Muscle of leg (tissue), 11 donors: ENCODE results near the gene NLGN2. TPM values are rescaled to one million over a fixed set of nuclear protein-coding genes. Genes with fewer than 3 reads are reported as not detected.

Source experiments
- DNase-seq: peaks from one replicate; pipeline ENCODE4 v3.0.0; 2013
- H3K27ac ChIP-seq: one replicate; pipeline ENCODE4 v1.5.1; 2013; ENCODE audit warnings: mild to moderate bottlenecking, low read length, control low read depth
- H3K27me3 ChIP-seq: one replicate; pipeline ENCODE4 v1.6.1; 2013; ENCODE audit warnings: low read length; ENCODE audit not compliant: control insufficient read depth, insufficient read depth
- H3K36me3 ChIP-seq: one replicate; pipeline ENCODE4 v1.6.1; 2013; ENCODE audit warnings: low read length; ENCODE audit not compliant: control insufficient read depth, insufficient read depth
- H3K4me1 ChIP-seq: one replicate; pipeline ENCODE4 v1.6.1; 2013; ENCODE audit warnings: low read length; ENCODE audit not compliant: control insufficient read depth, insufficient read depth
- H3K4me3 ChIP-seq: one replicate; pipeline ENCODE4 v1.5.1; 2013; ENCODE audit warnings: low read length, control low read depth
- H3K9me3 ChIP-seq: replicated peaks from 2 replicates; pipeline ENCODE4 v1.6.1; 2013; ENCODE audit warnings: low read depth, low read length; ENCODE audit not compliant: control insufficient read depth
- WGBS: methylation state at CpG from one replicate; pipeline ENCODE4 v1.1.5; 2013; ENCODE audit warnings: missing lambda C conversion rate; ENCODE audit not compliant: insufficient coverage; 5-methylcytosine and 5-hydroxymethylcytosine counted together
- polyA plus RNA-seq, 8 donors: library from polyadenylated mRNA; unstranded; fragments of 120-200 nt; gene quantifications; one replicate each; pipeline versions ENCODE4 v1.2.1 to v1.2.3, GENCODE V29; 2013; ENCODE audit warnings: inconsistent platforms in 1 of 8, low replicate concordance in 1 of 8; ENCODE audit not compliant: insufficient read length in 8 of 8, insufficient read depth in 1 of 8
- total RNA-seq: library from RNA; stranded (reverse); fragments of 120-200 nt; gene quantifications from one replicate; pipeline ENCODE4 v1.2.4, GENCODE V29; 2013

The NLGN2 gene
- total and polyA plus RNA-seq, 9 donors: 7.7 to 36.2 (median 25.7) TPM

DNA sequence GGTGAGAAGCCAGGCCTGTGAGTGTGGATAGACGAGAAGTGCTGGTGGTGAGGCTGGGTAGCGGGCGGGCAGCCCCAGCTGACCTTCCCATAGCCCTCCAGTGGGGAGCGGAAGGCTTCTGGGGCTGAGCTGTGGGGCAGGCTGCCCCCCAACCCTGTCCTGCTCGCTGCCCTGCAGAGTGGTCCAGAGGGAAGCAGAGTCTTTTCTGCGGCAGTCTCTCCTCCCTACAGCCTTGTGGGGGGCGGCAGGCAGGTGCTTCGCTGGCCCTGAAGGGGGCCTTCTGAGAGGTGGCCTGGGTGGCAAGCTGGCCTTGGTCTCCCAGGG, 3.7 kb downstream of the NLGN2 start:
- peaks cover 28% of the 10 kb centered on the region for H3K36me3 ChIP-seq
- H3K4me3 ChIP-seq: no peak overlapping the region
- no peaks in the 10 kb centered on the region for H3K9me3 ChIP-seq
- WGBS: 91% methylated on average over 6 of the region's 8 CpGs
- no peaks in the 10 kb centered on the region for H3K27me3 ChIP-seq
- peaks cover 2% of the 10 kb centered on the region for H3K4me1 ChIP-seq
- DNase-seq: no peak
- H3K27ac ChIP-seq: no peak overlapping the region

DNA sequence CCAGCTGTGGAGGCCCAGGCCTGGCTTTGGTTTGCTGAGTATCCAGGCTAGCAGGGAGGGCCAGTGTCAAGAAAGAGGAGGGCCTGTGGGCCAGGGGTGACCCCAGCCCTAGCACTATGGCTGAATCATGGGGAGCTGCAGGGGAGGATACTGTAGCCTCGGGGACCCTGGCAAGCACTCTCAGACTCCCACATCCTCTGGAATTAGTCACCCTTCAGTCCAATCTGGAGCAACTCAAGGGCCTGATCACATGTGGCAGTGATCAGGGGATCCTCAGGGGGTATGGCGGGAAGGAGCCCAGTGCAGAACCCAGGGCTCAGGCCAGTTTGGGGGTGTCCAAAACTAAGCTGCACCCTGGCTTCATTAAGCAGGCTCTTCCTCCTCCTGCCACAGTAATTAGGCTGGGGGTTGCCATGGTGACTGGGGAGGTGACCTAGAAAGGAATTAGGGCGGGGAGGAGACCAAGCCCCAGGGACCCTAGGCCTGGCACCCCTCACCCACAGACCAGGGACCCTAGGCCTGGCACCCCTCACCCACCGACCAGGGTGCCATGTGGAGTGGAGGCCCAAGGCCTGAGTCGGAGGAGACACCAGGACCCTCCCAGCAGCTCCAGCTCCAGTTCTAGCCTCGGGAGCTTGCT, 5.8 kb downstream of the NLGN2 start:
- no peak for DNase-seq
- Histone ChIP-seq H3K9me3 (no peaks in the 10 kb centered on the region), H3K36me3 (peaks cover 30% of the 10 kb centered on the region), H3K27me3 (no peaks in the 10 kb centered on the region), H3K4me1 (no peaks in the 10 kb centered on the region), H3K27ac (no peak overlapping the region), H3K4me3 (no peak overlapping the region)
- WGBS: 50% methylated on average over 1 of the region's 6 CpGs

DNA sequence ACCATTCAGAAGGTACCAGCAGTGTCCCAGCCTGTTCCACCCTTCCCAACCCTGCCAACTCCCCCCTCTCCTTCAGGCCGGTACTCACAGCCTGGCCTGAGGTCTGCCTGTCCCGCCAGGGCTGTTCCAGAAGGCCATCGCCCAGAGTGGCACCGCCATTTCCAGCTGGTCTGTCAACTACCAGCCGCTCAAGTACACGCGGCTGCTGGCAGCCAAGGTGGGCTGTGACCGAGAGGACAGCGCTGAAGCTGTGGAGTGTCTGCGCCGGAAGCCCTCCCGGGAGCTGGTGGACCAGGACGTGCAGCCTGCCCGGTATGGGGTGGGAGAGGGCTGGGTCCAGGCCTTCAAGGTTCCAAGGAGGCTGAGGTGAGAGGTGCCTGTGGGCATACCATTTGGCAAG, 7.2 kb downstream of the NLGN2 start:
- 77% methylated on average over 14 of the region's 14 CpGs for WGBS
- DNase-seq: no peak
- no peaks in the 10 kb centered on the region for H3K27me3 ChIP-seq
- no peaks in the 10 kb centered on the region for H3K4me1 ChIP-seq
- H3K36me3 ChIP-seq: peaks cover 20% of the 10 kb centered on the region
- H3K4me3 ChIP-seq: no peak overlapping the region
- no peaks in the 10 kb centered on the region for H3K9me3 ChIP-seq
- H3K27ac ChIP-seq: no peak overlapping the region

DNA sequence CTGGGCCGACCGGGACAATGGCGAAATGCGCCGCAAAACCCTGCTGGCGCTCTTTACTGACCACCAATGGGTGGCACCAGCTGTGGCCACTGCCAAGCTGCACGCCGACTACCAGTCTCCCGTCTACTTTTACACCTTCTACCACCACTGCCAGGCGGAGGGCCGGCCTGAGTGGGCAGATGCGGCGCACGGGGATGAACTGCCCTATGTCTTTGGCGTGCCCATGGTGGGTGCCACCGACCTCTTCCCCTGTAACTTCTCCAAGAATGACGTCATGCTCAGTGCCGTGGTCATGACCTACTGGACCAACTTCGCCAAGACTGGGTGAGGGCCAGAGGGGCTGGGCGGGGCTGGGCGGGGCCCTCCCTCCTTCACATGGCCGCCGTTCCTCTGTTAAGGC, 8.1 kb downstream of the NLGN2 start:
- Histone ChIP-seq H3K27ac (no peak overlapping the region), H3K9me3 (no peaks in the 10 kb centered on the region), H3K36me3 (peaks cover 14% of the 10 kb centered on the region), H3K27me3 (no peaks in the 10 kb centered on the region), H3K4me3 (no peak overlapping the region), H3K4me1 (no peaks in the 10 kb centered on the region)
- WGBS: 87% methylated on average over 23 of the region's 23 CpGs
- no peak for DNase-seq

DNA sequence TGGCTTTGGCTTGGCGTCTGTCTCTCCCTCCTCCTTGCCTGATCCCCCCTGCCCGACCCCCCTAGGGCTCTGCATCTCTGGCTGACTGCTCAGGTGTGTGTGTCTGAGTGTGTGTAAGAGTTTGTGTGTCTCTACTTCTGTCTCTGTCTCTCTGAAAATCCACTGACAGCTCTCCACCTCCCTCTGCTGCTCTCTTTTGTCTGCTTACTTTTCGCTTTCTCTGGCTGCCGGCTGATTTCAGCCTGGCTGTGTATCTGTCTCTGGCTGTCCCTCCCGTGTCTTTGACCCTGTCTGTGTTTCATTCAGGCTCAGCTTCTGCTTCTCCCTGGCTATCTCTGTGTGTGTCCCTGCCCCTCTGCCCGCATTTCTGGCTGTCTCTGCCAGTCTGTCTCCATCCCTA, 8.7 kb downstream of the NLGN2 start:
- Histone ChIP-seq H3K4me3 (no peak overlapping the region), H3K4me1 (no peaks in the 10 kb centered on the region), H3K27ac (no peak overlapping the region), H3K27me3 (no peaks in the 10 kb centered on the region), H3K36me3 (peaks cover 13% of the 10 kb centered on the region), H3K9me3 (no peaks in the 10 kb centered on the region)
- 53% methylated on average over 4 of the region's 6 CpGs for WGBS
- DNase-seq: no peak

DNA sequence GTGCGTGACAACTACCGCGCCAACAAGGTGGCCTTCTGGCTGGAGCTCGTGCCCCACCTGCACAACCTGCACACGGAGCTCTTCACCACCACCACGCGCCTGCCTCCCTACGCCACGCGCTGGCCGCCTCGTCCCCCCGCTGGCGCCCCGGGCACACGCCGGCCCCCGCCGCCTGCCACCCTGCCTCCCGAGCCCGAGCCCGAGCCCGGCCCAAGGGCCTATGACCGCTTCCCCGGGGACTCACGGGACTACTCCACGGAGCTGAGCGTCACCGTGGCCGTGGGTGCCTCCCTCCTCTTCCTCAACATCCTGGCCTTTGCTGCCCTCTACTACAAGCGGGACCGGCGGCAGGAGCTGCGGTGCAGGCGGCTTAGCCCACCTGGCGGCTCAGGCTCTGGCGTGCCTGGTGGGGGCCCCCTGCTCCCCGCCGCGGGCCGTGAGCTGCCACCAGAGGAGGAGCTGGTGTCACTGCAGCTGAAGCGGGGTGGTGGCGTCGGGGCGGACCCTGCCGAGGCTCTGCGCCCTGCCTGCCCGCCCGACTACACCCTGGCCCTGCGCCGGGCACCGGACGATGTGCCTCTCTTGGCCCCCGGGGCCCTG, 9.5 kb downstream of the NLGN2 start:
- Histone ChIP-seq H3K27me3 (no peaks in the 10 kb centered on the region), H3K4me3 (no peak overlapping the region), H3K36me3 (peaks cover 13% of the 10 kb centered on the region), H3K9me3 (no peaks in the 10 kb centered on the region), H3K4me1 (no peaks in the 10 kb centered on the region), H3K27ac (no peak overlapping the region)
- DNase-seq: no peak
- WGBS: 92% methylated on average over 33 of the region's 54 CpGs

DNA sequence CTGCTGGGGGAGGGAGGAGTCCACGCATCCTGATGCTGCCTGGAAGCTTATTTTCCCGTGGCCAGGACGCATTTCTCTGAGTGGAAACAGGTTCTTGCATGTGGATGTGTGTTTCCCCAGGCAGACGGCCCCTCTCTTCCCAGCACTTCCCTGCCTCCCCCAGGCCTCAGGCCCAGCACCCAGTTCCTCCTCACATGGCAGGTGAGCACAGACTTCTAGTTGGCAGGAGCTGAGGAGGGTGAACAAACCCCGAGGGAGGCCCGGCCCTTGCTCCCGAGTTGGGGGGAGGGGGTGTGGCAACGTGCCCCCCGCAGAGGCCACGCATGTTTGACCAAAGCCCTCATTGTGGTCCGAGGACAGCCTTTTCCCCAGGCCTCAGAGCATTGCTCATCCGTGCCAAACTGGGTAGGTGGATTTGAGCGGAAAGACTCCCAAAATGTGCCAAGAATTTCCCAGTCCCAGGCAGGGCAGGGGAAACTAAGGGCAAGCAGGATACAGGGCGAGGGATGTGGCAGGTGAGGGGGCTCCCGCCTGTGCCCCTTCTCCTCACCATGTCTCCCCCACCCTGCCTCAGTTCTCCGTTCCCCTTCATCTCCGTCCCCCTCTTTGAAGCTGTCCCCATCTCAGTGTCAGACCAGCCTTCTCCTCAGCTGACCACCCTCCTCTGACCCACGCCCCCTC, 11.0 kb downstream of the NLGN2 start:
- no peak overlapping the region for H3K4me3 ChIP-seq
- no peak for DNase-seq
- H3K27me3 ChIP-seq: no peaks in the 10 kb centered on the region
- H3K9me3 ChIP-seq: no peaks in the 10 kb centered on the region
- peaks cover 13% of the 10 kb centered on the region for H3K36me3 ChIP-seq
- H3K4me1 ChIP-seq: no peaks in the 10 kb centered on the region
- H3K27ac ChIP-seq: no peak overlapping the region
- WGBS: 49% methylated on average over 3 of the region's 18 CpGs

DNA sequence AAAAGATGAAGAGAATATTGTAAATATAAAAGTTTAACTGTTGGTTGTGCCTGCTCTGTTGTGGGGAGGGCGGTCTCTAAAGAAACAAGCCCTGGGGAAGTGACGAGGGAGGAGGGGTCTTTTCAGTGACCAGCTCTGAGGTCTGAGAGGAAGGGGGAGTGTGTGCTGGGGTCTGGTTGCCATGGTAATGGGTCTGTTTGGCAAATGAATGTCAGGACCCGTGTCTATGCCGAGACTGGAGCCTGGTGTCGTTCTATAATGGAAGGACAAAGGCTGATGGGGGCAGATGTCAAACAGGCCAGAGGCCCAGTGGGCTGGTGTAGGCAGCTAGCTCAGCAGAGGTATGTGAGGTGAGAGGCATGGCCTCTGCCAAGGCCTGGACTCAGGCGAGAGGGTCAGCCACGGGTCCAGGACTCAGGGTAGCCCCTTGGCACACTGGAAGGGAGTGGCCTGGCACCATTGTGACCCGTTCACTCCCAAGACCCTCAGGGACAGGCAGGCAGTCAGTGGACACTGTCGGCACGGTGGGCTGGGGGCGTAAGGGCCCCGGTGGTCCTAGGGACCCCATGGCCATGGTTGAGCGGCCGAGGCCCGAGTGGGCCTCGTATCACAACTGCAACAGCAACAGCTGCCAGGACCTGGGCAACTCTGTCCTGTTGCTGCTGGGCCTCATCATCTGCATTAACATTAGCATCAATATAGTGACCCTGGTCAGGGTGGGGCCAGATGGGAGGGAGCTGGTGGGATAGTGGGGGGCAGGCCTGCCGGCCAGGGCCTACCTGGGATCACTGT, 12.4 kb downstream of the NLGN2 start, which contains the start of gene SPEM1:
Gene SPEM1 (plus strand): TSS at position 506 of the 792 bp plus-strand sequence. CDS start 61 bp downstream, at position 567.
- Histone ChIP-seq H3K4me1 (no peaks in the 10 kb centered on the region), H3K9me3 (no peaks in the 10 kb centered on the region), H3K27me3 (no peaks in the 10 kb centered on the region), H3K36me3 (peaks cover 12% of the 10 kb centered on the region), H3K4me3 (no peak within 1 kb of the TSS), H3K27ac (no peak within 1 kb of the TSS)
- 66% methylated on average over 15 of the region's 17 CpGs for WGBS
- DNase-seq: no peak

DNA sequence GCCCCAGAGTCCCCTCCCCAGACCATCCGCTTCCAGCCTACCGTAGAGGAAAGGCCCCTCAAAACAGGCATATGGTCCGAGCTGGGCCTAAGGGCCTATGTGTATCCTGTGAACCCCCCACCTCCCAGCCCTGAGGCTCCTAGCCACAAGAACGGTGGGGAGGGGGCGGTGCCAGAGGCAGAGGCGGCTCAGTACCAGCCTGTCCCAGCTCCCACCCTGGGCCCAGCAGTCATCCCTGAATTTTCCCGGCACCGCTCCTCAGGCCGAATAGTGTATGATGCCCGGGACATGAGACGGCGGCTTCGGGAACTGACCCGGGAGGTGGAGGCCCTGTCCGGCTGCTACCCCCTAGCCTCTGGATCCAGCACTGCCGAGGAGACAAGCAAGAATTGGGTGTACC, 13.5 kb downstream of the NLGN2 start:
- no peak overlapping the region for H3K4me3 ChIP-seq
- H3K27me3 ChIP-seq: no peaks in the 10 kb centered on the region
- peaks cover 4% of the 10 kb centered on the region for H3K36me3 ChIP-seq
- H3K4me1 ChIP-seq: no peaks in the 10 kb centered on the region
- no peak overlapping the region for H3K27ac ChIP-seq
- H3K9me3 ChIP-seq: no peaks in the 10 kb centered on the region
- 84% methylated on average over 14 of the region's 16 CpGs for WGBS
- DNase-seq: no peak

DNA sequence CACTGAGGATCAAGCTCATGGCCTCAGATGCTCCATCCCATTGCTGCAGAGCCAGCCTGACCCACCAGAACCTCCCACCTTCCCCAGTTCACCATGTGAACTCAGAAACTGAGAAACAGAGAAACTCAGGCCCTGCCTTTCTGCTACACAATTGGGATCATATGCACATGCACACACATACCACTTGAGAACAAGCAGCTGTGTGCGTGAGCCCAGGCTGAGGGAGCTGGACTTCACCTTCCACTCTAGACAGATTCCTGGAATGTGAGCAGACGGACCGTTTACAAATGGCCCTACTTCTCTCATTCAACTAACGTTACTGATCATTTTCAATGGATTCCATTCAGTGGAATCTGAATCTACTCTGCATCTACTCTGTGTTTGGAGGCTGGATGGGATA, 16.0 kb downstream of the NLGN2 start:
- Histone ChIP-seq H3K9me3 (no peaks in the 10 kb centered on the region), H3K36me3 (no peaks in the 10 kb centered on the region), H3K27me3 (no peaks in the 10 kb centered on the region), H3K27ac (no peak overlapping the region), H3K4me1 (no peaks in the 10 kb centered on the region), H3K4me3 (no peak overlapping the region)
- no peak for DNase-seq
- WGBS: 20% methylated on average over 1 of the region's 4 CpGs
